HEK293T (cell line): ENCODE data around the gene FADD.

ENCODE experiments used
- CTCF ChIA-PET: fragments of 350-600 bp; formaldehyde crosslinking; extraction: SDS; loops from one replicate; lab custom pipeline; 2021; ENCODE audit warnings: antibody characterized with exemption, inconsistent platforms; lab: Yijun Ruan, JAX
- POLR2A ChIA-PET: fragments of 350-600 bp; formaldehyde crosslinking; extraction: SDS; loops from one replicate; lab custom pipeline; 2020; ENCODE audit warnings: antibody characterized with exemption, inconsistent platforms; lab: Yijun Ruan, JAX
- DNase-seq: peaks from one replicate; pipeline ENCODE4 v3.0.0; 2012; ENCODE audit warnings: mixed read lengths; ENCODE audit errors: extremely low spot score
- ARNT ChIP-seq: fragments of 450-650 bp; IDR thresholded peaks from 2 replicates; pipeline ENCODE4 v1.6.1; 2017; ENCODE audit warnings: mild to moderate bottlenecking
- BHLHE40 ChIP-seq: fragments of 450-650 bp; IDR thresholded peaks from 2 replicates; pipeline ENCODE4 v1.6.1; 2016; ENCODE audit warnings: mild to moderate bottlenecking, moderate library complexity, borderline replicate concordance
- CTBP1 ChIP-seq: fragments of 450-650 bp; IDR thresholded peaks from 2 replicates; pipeline ENCODE4 v1.6.1; 2016; ENCODE audit warnings: borderline replicate concordance
- ELF4 ChIP-seq: fragments of 450-650 bp; IDR thresholded peaks from 2 replicates; pipeline ENCODE4 v1.6.1; 2017; ENCODE audit warnings: antibody characterized with exemption
- FOXA1 ChIP-seq: fragments of 450-650 bp; IDR thresholded peaks from 2 replicates; pipeline ENCODE4 v1.6.1; 2016; ENCODE audit warnings: mild to moderate bottlenecking
- FOXK2 ChIP-seq: fragments of 450-650 bp; IDR thresholded peaks from 2 replicates; pipeline ENCODE4 v1.6.1; 2016; ENCODE audit warnings: mild to moderate bottlenecking
- FOXM1 ChIP-seq: fragments of 450-650 bp; IDR thresholded peaks from 2 replicates; pipeline ENCODE4 v1.6.1; 2017; ENCODE audit warnings: mild to moderate bottlenecking, borderline replicate concordance
- HDGF ChIP-seq: fragments of 450-650 bp; IDR thresholded peaks from 2 replicates; pipeline ENCODE4 v1.6.1; 2017; ENCODE audit warnings: antibody characterized with exemption, borderline replicate concordance
- L3MBTL2 ChIP-seq: fragments of 450-650 bp; conservative IDR thresholded peaks from 2 replicates; pipeline ENCODE4 v1.6.1; 2016; ENCODE audit warnings: mild to moderate bottlenecking
- LEF1 ChIP-seq: fragments of 450-650 bp; IDR thresholded peaks from 2 replicates; pipeline ENCODE4 v1.6.1; 2017; ENCODE audit warnings: mild to moderate bottlenecking, borderline replicate concordance
- NFRKB ChIP-seq: fragments of 450-650 bp; IDR thresholded peaks from 2 replicates; pipeline ENCODE4 v1.6.1; 2016; ENCODE audit warnings: mild to moderate bottlenecking, moderate library complexity
- PKNOX1 ChIP-seq: fragments of 450-650 bp; IDR thresholded peaks from 2 replicates; pipeline ENCODE4 v1.6.1; 2016
- SP1 ChIP-seq: fragments of 450-650 bp; IDR thresholded peaks from 2 replicates; pipeline ENCODE4 v1.6.1; 2017
- SUZ12 ChIP-seq: fragments of 450-650 bp; IDR thresholded peaks from 2 replicates; pipeline ENCODE4 v1.6.1; 2016; ENCODE audit warnings: mild to moderate bottlenecking
- TARDBP ChIP-seq: fragments of 450-650 bp; IDR thresholded peaks from 2 replicates; pipeline ENCODE4 v1.6.1; 2016
- ZNF384 ChIP-seq: fragments of 450-650 bp; IDR thresholded peaks from 2 replicates; pipeline ENCODE4 v1.6.1; 2016

FADD gene

GRCh38 chr11:70206226-70206981 is 3.3 kb downstream of the FADD start:
- TF ChIP-seq HDGF, result no peak
- no peak for TF ChIP-seq FOXM1
- TF ChIP-seq PKNOX1, result no peak
- TF ChIP-seq L3MBTL2, result no peak
- no peak for TF ChIP-seq CTBP1
- no peak for TF ChIP-seq ARNT
- no peak for TF ChIP-seq FOXK2
- TF ChIP-seq BHLHE40, result no peak
- TF ChIP-seq TARDBP, result no peak
- no peak for TF ChIP-seq FOXA1
- TF ChIP-seq ZNF384, result no peak
- no peak for TF ChIP-seq NFRKB
- TF ChIP-seq ELF4, result no peak
- no peak for TF ChIP-seq SUZ12
- TF ChIP-seq LEF1, result no peak
- no peak for TF ChIP-seq SP1
- POLR2A ChIA-PET, result interaction anchor here (0.8 kb wide), 1 partner anchor 54 kb away, joined by 3 read pairs; no protein-coding TSS in a partner anchor
- DNase-seq, result no peak
- CTCF ChIA-PET, result no interaction called here

- DNase-seq, result no peak
- ChIA-PET CTCF (no interaction called here), POLR2A (interaction anchor here (0.8 kb wide), 1 partner anchor 54 kb away, joined by 3 read pairs; no protein-coding TSS in a partner anchor)
- TF ChIP-seq FOXK2 (no peak), FOXM1 (no peak), ELF4 (no peak), SP1 (no peak), ZNF384 (no peak), L3MBTL2 (no peak), PKNOX1 (no peak), LEF1 (no peak), HDGF (no peak), TARDBP (no peak), ARNT (no peak), BHLHE40 (no peak), NFRKB (no peak), FOXA1 (no peak), CTBP1 (no peak), SUZ12 (no peak)
Observed at GRCh38 chr11:70206982-70207376, 3.9 kb downstream of the FADD start.

- TF ChIP-seq HDGF, result no peak
- no peak for TF ChIP-seq ZNF384
- TF ChIP-seq SUZ12, result no peak
- no peak for TF ChIP-seq L3MBTL2
- TF ChIP-seq NFRKB, result no peak
- no peak for TF ChIP-seq LEF1
- no peak for TF ChIP-seq CTBP1
- no peak for TF ChIP-seq SP1
- TF ChIP-seq ELF4, result no peak
- no peak for TF ChIP-seq FOXA1
- no peak for TF ChIP-seq BHLHE40
- TF ChIP-seq PKNOX1, result no peak
- TF ChIP-seq TARDBP, result no peak
- no peak for TF ChIP-seq FOXM1
- no peak for TF ChIP-seq FOXK2
- no peak for TF ChIP-seq ARNT
- ChIA-PET CTCF (no interaction called here), POLR2A (interaction anchor here (0.8 kb wide), 1 partner anchor 53 kb away, joined by 3 read pairs; no protein-coding TSS in a partner anchor)
- no peak for DNase-seq
Observed at GRCh38 chr11:70207531-70208131, 4.5 kb downstream of the FADD start.

- no peak for TF ChIP-seq TARDBP
- no peak for TF ChIP-seq HDGF
- no peak for TF ChIP-seq ELF4
- no peak for TF ChIP-seq CTBP1
- TF ChIP-seq FOXK2, result no peak
- TF ChIP-seq L3MBTL2, result no peak
- TF ChIP-seq LEF1, result no peak
- no peak for TF ChIP-seq ARNT
- TF ChIP-seq ZNF384, result no peak
- no peak for TF ChIP-seq PKNOX1
- no peak for TF ChIP-seq FOXM1
- TF ChIP-seq BHLHE40, result no peak
- no peak for TF ChIP-seq SUZ12
- TF ChIP-seq SP1, result no peak
- TF ChIP-seq FOXA1, result no peak
- no peak for TF ChIP-seq NFRKB
- ChIA-PET POLR2A (no interaction called here), CTCF (no interaction called here)
- no peak for DNase-seq
Observed at GRCh38 chr11:70209391-70209912, 6.4 kb downstream of the FADD start.
